Caco-2 (cell line): ENCODE results near the gene RNF112. TPM values are rescaled to one million over a fixed set of nuclear protein-coding genes. Genes with fewer than 3 reads are reported as not detected.

Experiments
- BruUV-seq: library from RNA; stranded (reverse); fragments of 400-500 nt; replicated peaks from 2 replicates; lab custom pipeline; 2021; lab: Mats Ljungman, UMichigan
- CTCF ChIA-PET: fragments of 300-600 bp; sonication (Branson Sonifier 250); formaldehyde crosslinking; loops from one replicate; lab custom pipeline; 2022; ENCODE audit warnings: antibody characterized with exemption; lab: Charles Lee
- POLR2A ChIA-PET: fragments of 300-600 bp; sonication (Branson Sonifier 250); formaldehyde crosslinking; loops from one replicate; lab custom pipeline; 2022; ENCODE audit warnings: antibody characterized with exemption; lab: Charles Lee
- DNase-seq, 2 experiments: peaks; one replicate each; pipeline versions ENCODE4 v3.0.0 to v3.0.0-alpha.2; 2020 to 2022
- H3K27me3 ChIP-seq: replicated peaks from 2 replicates; pipeline ENCODE4 v1.6.0; 2011; ENCODE audit warnings: low read length; ENCODE audit not compliant: control insufficient read depth, insufficient read depth
- H3K36me3 ChIP-seq: 2 replicates; pipeline ENCODE4 v1.5.1; 2011; ENCODE audit warnings: low read length; ENCODE audit not compliant: control insufficient read depth, insufficient read depth
- H3K4me1 ChIP-seq: fragments of 250-450 bp; sonication (Bioruptor Pico); 2 replicates; pipeline ENCODE4 v1.5.1; 2020; ENCODE audit warnings: mild to moderate bottlenecking
- H3K4me3 ChIP-seq: 2 replicates; pipeline ENCODE4 v1.5.1; 2011; ENCODE audit warnings: low read depth, mild to moderate bottlenecking, control low read depth, low read length
- H3K9me3 ChIP-seq: fragments of 250-450 bp; sonication (Bioruptor Pico); 2 replicates; pipeline ENCODE4 v1.5.1; 2020; ENCODE audit warnings: mild to moderate bottlenecking, moderate library complexity
- H3K27ac Mint-ChIP-seq: one replicate; pipeline ENCODE4 v1.8.0; 2022; ENCODE audit warnings: mixed read lengths; ENCODE audit not compliant: unreplicated experiment
- H3K27me3 Mint-ChIP-seq: one replicate; pipeline ENCODE4 v1.8.0; 2022; ENCODE audit warnings: mixed read lengths; ENCODE audit not compliant: insufficient read depth, unreplicated experiment
- H3K36me3 Mint-ChIP-seq: one replicate; pipeline ENCODE4 v1.8.0; 2022; ENCODE audit warnings: mild to moderate bottlenecking, mixed read lengths; ENCODE audit not compliant: insufficient read depth, unreplicated experiment
- H3K4me1 Mint-ChIP-seq: one replicate; pipeline ENCODE4 v1.8.0; 2022; ENCODE audit warnings: low read depth, mixed read lengths; ENCODE audit not compliant: unreplicated experiment
- H3K4me3 Mint-ChIP-seq: one replicate; pipeline ENCODE4 v1.8.0; 2022; ENCODE audit warnings: mild to moderate bottlenecking, moderate library complexity, mixed read lengths; ENCODE audit not compliant: unreplicated experiment
- H3K9me3 Mint-ChIP-seq: one replicate; pipeline ENCODE4 v1.8.0; 2022; ENCODE audit warnings: mixed read lengths; ENCODE audit not compliant: unreplicated experiment
- CTCF ChIP-seq, 2 experiments: fragments of 200-600 bp in 1 of 2; IDR thresholded peaks; 1 replicate in 1 of 2; 2 replicates in 1 of 2; pipeline versions ENCODE4 v1.5.1 to v1.8.0; 2011 to 2022; ENCODE audit warnings: antibody characterized with exemption in 1 of 2, control low read depth in 1 of 2, inconsistent platforms in 1 of 2, low read depth in 1 of 2, low read length in 1 of 2, mild to moderate bottlenecking in 1 of 2, moderate library complexity in 1 of 2; ENCODE audit not compliant: insufficient read depth in 1 of 2, severe bottlenecking in 1 of 2, unreplicated experiment in 1 of 2
- intact Hi-C: fragments of 100-400 bp; cut with micrococcal nuclease; formaldehyde crosslinking; loops from one replicate; pipeline ENCODE4 v1.10.0; 2022; ENCODE audit not compliant: unreplicated experiment
- total RNA-seq: library from RNA; stranded (reverse); gene quantifications from 2 replicates; pipeline ENCODE4 v1.2.3, GENCODE V29; 2022

RNF112 gene
- total RNA-seq, 1 experiment from 2014 or later = not detected

- no peak for TF ChIP-seq CTCF (IDR thresholded peaks at IDR 0.05; ENCODE audit: insufficient read depth in 1 of 2, low read depth in 1 of 2, low read length in 1 of 2, severe bottlenecking in 1 of 2, unreplicated experiment in 1 of 2)
- ChIA-PET CTCF (interaction anchor here (0.9 to 1.7 kb wide), 2 partner anchors 13 to 82 kb away, joined by 4 to 10 read pairs; partner anchors contain the start of gene MAPK7), POLR2A (interaction anchor here (0.6 to 1.2 kb wide), 2 partner anchors 13 to 25 kb away, joined by 3 to 5 read pairs; no protein-coding TSS in a partner anchor)
- Mint-ChIP-seq H3K27ac (no peak overlapping the region), H3K4me3 (no peak overlapping the region), H3K27me3 (no peaks in the 10 kb centered on the region), H3K9me3 (no peaks in the 10 kb centered on the region), H3K4me1 (peaks cover 6% of the 10 kb centered on the region), H3K36me3 (no peaks in the 10 kb centered on the region)
- intact Hi-C loops = no loop called here
- BruUV-seq = no TSS peak
- no peaks in the 10 kb centered on the region for H3K27me3 ChIP-seq
- H3K9me3 ChIP-seq = no peaks in the 10 kb centered on the region
- DNase-seq = no peak
- no peaks in the 10 kb centered on the region for H3K36me3 ChIP-seq
- H3K4me1 ChIP-seq = peaks cover 11% of the 10 kb centered on the region
- H3K4me3 ChIP-seq = no peak overlapping the region
These were observed 46.1 kb upstream of the RNF112 start for GRCh38 chr17:19364699-19365498.

GRCh38 chr17:19365499-19365817 is 45.6 kb upstream of the RNF112 start:
- Mint-ChIP-seq H3K27me3 (no peaks in the 10 kb centered on the region), H3K4me3 (no peak overlapping the region), H3K4me1 (peaks cover 6% of the 10 kb centered on the region), H3K36me3 (no peaks in the 10 kb centered on the region), H3K9me3 (no peaks in the 10 kb centered on the region), H3K27ac (no peak overlapping the region)
- no peaks in the 10 kb centered on the region for H3K9me3 ChIP-seq
- intact Hi-C loops = no loop called here
- peak in 1 of 2 experiments; percentile 12 for DNase-seq
- BruUV-seq = no TSS peak
- H3K36me3 ChIP-seq = no peaks in the 10 kb centered on the region
- H3K4me3 ChIP-seq = no peak overlapping the region
- H3K4me1 ChIP-seq = peaks cover 11% of the 10 kb centered on the region
- no peaks in the 10 kb centered on the region for H3K27me3 ChIP-seq
- no peak for TF ChIP-seq CTCF (IDR thresholded peaks at IDR 0.05; ENCODE audit: insufficient read depth in 1 of 2, low read depth in 1 of 2, low read length in 1 of 2, severe bottlenecking in 1 of 2, unreplicated experiment in 1 of 2)
- CTCF ChIA-PET = interaction anchor here (1.7 kb wide), 1 partner anchor 12 kb away, joined by 10 read pairs; the partner anchor contains the start of gene MAPK7
- POLR2A ChIA-PET = interaction anchor here (0.6 kb wide), 1 partner anchor 26 kb away, joined by 3 read pairs; no protein-coding TSS in a partner anchor

GRCh38 chr17:19365833-19366636 is 45.0 kb upstream of the RNF112 start:
- ChIA-PET POLR2A (interaction anchor here (0.6 kb wide), 1 partner anchor 27 kb away, joined by 3 read pairs; no protein-coding TSS in a partner anchor), CTCF (no interaction called here)
- Histone ChIP-seq H3K27me3 (no peaks in the 10 kb centered on the region), H3K4me1 (peaks cover 11% of the 10 kb centered on the region), H3K4me3 (no peak overlapping the region), H3K36me3 (no peaks in the 10 kb centered on the region), H3K9me3 (no peaks in the 10 kb centered on the region)
- no TSS peak for BruUV-seq
- no peak for TF ChIP-seq CTCF (IDR thresholded peaks at IDR 0.05; ENCODE audit: insufficient read depth in 1 of 2, low read depth in 1 of 2, low read length in 1 of 2, severe bottlenecking in 1 of 2, unreplicated experiment in 1 of 2)
- no peak overlapping the region for H3K27ac Mint-ChIP-seq
- peaks cover 6% of the 10 kb centered on the region for H3K4me1 Mint-ChIP-seq
- no peaks in the 10 kb centered on the region for H3K36me3 Mint-ChIP-seq
- DNase-seq = no peak
- intact Hi-C loops = no loop called here
- no peak overlapping the region for H3K4me3 Mint-ChIP-seq
- H3K27me3 Mint-ChIP-seq = no peaks in the 10 kb centered on the region
- H3K9me3 Mint-ChIP-seq = no peaks in the 10 kb centered on the region
